Epithelial cell of proximal tubule (primary cell): ENCODE measurements around the gene MRPL12. TPM values are rescaled to one million over a fixed set of nuclear protein-coding genes. Genes with fewer than 3 reads are reported as not detected.

Source experiments
- DNase-seq: peaks from one replicate; pipeline ENCODE4 v3.0.0-alpha.2; 2011; ENCODE audit warnings: low read depth
- H3K4me3 ChIP-seq: 2 replicates; pipeline ENCODE4 v1.5.1; 2011; ENCODE audit warnings: low read depth, mild to moderate bottlenecking, low read length
- total RNA-seq: library from RNA; depleted of rRNA; stranded (reverse); fragments of >200 nt; gene quantifications from 2 replicates; pipeline ENCODE4 v1.2.3, GENCODE V29; 2015
- TF ChIP-seq, protein P1 (sequence below): conservative IDR thresholded peaks from 2 replicates; pipeline ENCODE4 v1.5.1; 2012; ENCODE audit warnings: low read depth, mild to moderate bottlenecking, low read length

MRPL12 gene
- total RNA-seq, 1 donor from 2014 or later: 127 TPM

DNA sequence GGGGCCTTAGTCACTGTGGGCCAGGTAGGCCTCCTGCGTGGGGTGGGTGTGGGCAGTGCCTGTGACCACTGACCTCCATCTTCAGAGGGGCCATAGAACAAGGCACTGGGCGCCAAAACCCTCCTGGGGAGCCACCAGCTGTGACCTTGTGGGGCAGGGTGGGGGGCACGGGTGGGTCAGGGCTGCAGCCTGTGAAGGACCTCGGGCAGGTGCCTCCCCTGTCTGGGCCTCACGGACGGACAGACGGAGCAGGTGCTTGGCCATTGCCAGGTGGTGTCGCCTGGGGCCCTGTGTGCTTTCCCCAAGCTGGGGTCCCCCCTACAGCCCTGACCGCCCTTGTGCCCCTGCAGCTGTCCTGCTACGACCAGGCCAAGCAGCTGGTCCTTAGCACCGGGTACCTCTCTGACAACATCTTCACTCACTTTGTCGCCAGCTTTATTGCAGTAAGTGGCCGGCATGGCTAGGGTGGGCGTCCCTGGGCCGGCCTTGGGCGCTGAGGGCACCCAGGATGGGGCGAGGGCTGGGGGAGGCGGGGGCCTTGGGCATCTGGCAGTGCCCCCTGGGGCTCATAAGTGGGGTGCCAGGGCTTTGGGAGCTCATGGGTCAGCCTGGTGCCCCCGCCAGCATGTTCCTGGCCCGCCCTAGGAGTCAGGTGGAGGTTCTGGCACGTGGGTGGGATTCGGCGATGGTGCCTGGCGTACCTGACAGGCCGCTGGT is 14.0 kb downstream of the MRPL12 start:
- H3K4me3 ChIP-seq: no peak overlapping the region
- TF ChIP-seq, protein P1, sequence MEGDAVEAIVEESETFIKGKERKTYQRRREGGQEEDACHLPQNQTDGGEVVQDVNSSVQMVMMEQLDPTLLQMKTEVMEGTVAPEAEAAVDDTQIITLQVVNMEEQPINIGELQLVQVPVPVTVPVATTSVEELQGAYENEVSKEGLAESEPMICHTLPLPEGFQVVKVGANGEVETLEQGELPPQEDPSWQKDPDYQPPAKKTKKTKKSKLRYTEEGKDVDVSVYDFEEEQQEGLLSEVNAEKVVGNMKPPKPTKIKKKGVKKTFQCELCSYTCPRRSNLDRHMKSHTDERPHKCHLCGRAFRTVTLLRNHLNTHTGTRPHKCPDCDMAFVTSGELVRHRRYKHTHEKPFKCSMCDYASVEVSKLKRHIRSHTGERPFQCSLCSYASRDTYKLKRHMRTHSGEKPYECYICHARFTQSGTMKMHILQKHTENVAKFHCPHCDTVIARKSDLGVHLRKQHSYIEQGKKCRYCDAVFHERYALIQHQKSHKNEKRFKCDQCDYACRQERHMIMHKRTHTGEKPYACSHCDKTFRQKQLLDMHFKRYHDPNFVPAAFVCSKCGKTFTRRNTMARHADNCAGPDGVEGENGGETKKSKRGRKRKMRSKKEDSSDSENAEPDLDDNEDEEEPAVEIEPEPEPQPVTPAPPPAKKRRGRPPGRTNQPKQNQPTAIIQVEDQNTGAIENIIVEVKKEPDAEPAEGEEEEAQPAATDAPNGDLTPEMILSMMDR: no peak
- no peak for DNase-seq

DNA sequence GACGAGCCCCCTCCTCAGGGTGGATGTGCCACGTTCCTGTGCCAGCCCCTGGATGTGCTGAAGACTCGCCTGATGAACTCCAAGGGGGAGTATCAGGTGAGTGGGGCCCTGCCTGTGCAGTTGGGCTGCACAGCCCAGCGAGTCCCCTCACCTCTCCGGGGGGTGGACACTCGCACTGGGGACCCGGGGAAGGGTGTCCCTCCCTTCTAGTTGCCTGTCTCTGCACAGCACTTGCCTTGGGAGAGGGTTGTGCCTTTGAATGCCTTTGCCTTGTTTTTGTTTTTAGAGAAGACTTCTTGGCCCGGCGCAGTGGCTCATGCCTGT is 14.6 kb downstream of the MRPL12 start:
- TF ChIP-seq, protein P1: no peak
- DNase-seq: no peak

DNA sequence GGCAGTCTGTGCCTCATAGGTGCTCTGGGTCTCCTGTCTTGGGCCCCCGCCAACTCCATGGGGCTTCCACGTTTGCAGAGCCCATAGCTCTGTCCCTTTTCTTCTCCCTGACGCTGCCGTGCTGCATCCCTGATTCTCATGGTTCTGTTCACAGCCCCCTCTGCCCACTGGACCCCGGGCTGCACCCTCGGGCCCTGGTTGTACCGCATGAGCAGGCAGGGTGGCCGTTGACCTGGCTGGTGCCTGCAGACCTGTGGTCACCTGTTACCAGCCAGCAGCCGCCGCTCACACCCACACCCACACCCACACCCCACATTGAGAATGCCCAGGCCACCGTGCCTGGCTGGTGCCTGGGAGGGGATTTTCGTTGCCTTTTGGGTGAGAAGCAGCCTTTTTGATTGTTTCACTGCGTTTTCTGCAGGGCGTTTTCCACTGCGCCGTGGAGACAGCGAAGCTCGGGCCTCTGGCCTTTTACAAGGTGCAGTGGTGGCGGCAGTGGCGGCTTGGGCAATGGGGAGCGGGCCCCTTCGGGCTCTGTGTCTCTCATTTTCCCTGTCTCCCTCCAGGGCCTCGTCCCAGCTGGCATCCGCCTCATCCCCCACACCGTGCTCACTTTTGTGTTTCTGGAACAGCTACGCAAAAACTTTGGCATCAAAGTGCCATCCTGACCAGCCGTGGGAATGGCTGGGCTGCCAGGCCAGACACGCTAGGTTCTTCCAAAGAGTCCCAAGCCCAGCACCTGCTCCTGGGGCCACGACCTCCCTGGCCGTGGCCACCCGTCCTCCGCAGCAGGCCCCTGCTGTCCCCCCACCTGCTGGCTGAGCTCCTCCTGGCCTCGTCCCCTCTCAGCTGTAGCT is 16.5 kb downstream of the MRPL12 start:
- H3K4me3 ChIP-seq: no peak overlapping the region
- DNase-seq: no peak
- TF ChIP-seq, protein P1: no peak

More for the DNA sequence above, 14.6 kb downstream of the MRPL12 start:
- no peak overlapping the region for H3K4me3 ChIP-seq

DNA sequence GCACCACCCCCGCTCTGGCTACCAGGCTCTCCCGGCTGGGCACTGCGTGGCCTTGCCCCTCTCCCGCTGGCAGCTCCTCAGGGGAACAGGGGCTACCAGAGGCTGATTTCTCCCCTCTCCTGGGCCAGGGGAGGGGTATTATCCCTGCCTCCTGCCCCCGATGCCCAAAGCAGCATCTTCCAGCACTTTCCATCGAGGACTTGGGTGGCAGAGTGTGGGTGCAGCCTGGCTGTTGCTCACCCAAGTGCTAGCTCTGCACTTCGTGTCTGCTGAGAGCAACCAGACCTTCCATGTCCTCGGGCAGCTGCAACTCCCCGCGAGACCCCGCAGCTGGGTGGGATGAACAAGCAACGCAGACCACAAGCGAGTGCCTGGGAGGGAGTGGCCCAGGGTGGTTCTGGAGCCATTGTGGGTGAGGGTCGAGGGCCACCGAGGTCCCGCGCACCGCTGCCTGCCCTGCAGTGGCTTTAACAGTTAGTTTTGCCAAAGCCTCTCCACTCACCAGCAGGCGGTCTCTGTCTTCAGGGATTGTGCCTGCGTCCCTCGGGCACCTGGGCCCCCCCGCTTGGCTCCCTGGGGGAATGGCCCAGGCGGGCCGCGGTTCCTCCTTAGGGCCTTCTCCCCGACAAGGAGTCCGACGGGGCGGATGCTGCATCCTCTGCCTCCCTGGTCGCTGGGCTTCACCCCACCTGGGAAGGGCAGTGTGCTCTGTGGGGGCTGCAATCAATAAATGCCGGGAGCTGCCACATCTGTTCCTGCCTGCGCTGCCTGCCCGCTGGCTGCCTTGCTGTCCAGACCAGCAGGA is 17.3 kb downstream of the MRPL12 start:
- H3K4me3 ChIP-seq: no peak overlapping the region
- TF ChIP-seq, protein P1: no peak
- no peak for DNase-seq

DNA sequence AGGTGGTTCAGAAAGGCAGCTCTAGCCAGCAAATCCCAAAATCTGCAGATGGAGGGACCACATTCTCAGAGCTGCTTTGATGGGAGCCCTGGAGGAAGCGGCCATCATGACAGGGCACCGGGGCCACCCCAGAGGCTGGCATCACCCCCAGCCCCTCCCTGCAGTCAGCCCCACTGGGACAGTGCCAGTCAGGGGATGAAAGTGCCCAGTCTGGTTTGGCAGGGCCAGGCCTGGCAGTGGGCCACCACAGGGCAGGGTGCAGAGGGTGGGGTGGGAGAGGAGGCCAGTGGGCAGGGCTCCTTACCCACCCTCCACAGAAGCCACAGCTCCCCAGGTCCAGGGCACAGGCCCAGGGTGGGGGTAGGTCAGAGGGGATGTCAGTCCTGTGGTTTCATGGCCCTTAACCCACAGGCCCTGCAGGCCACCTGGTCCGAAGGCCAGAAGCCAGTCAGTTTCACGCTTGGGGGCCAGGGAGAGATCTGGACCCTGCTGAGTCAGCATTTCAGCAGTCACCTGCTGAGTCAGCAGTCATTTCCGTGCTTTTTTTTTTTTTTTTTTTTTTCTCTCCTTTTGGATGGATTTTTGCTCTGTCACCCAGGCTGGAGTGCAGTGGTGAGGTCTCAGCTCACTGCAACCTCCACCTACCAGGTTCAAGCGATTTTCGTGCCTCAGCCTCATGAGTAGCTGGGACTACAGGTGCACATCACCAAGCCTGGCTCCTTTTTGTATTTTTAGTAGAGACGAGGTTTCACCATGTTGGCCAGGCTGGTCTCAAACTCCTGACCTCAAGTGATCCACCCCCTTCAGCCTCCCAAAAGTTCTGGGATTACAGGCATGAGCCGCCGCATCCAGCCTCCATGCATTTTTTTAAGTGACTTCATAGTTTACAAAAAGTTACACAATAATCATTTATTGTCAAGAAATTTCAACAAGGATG is 19.3 kb downstream of the MRPL12 start:
- TF ChIP-seq, protein P1: no peak
- DNase-seq: no peak
- H3K4me3 ChIP-seq: no peak overlapping the region

DNA sequence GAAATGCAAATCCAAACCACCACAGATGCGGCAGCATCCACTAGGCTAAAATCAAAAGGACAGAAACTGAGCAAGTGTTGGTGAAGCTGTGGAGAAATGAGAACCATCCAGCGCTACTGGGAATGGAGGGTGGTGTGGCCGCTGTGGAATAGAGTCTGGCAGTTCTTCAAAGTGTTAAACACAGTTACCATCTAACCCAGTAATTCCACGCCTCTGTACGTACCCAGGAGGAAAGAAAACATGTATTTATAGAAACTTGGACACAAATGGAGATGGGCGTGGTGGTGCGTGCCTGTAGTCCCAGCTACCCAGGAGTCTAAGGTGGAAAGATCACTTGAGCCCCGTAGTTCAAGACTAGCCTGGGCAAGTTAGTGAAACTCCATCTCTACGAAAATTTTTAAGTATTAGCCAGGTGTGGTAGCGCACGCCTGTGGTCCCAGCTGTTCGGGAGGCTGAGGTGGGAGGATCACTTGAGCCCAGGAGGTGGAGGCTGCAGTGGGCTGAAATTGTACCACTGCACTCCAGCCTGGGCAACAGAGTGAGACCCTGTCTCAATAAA is 20.6 kb downstream of the MRPL12 start:
- no peak for DNase-seq
- no peak overlapping the region for H3K4me3 ChIP-seq
- TF ChIP-seq, protein P1: no peak
